CD4-positive, CD25-positive, alpha-beta regulatory T cell (primary cell): ENCODE data around the gene CD48. TPM values are rescaled to one million over a fixed set of nuclear protein-coding genes. Genes with fewer than 3 reads are reported as not detected.

Experiments
- ATAC-seq, 2 donors: fragments of 150-1000 bp; cut with Tn5 transposase; one replicate each; pipeline ENCODE4 v1.10.0; 2021; ENCODE audit warnings: low read depth in 2 of 2, moderate number of reproducible peaks in 2 of 2, moderate library complexity in 1 of 2
- DNase-seq, 3 donors: peaks; one replicate each; pipeline versions ENCODE4 v3.0.0 to v3.0.0-alpha.2; 2012 to 2022; ENCODE audit warnings: mixed read lengths in 1 of 3
- H3K27ac ChIP-seq: one replicate; pipeline ENCODE4 v1.7.0; 2013; ENCODE audit warnings: mild to moderate bottlenecking, low read length; ENCODE audit not compliant: insufficient read depth, poor library complexity, severe bottlenecking
- H3K27me3 ChIP-seq: one replicate; pipeline ENCODE4 v1.7.0; 2013; ENCODE audit warnings: low read length; ENCODE audit not compliant: control insufficient read depth, insufficient read depth
- H3K36me3 ChIP-seq: one replicate; pipeline ENCODE4 v1.7.0; 2013; ENCODE audit warnings: mild to moderate bottlenecking, low read length, moderate library complexity; ENCODE audit not compliant: control insufficient read depth, insufficient read depth
- H3K4me1 ChIP-seq: 2 replicates; pipeline ENCODE4 v1.7.0; 2013; ENCODE audit warnings: mild to moderate bottlenecking, low read length; ENCODE audit not compliant: insufficient read depth, control insufficient read depth, poor library complexity, severe bottlenecking
- H3K4me3 ChIP-seq: one replicate; pipeline ENCODE4 v1.7.0; 2013; ENCODE audit warnings: low read depth, mild to moderate bottlenecking, low read length, moderate library complexity
- H3K9me3 ChIP-seq, 2 experiments: 1 replicate in 1 of 2; 2 replicates in 1 of 2; pipeline ENCODE4 v1.7.0; 2013; ENCODE audit warnings: low read length in 2 of 2, mild to moderate bottlenecking in 1 of 2, moderate library complexity in 1 of 2; ENCODE audit not compliant: control insufficient read depth in 2 of 2
- H3K27ac Mint-ChIP-seq, 3 donors: one replicate each; pipeline ENCODE4 v1.8.0; 2020 to 2022; ENCODE audit warnings: mild to moderate bottlenecking in 3 of 3, mixed read lengths in 3 of 3, moderate library complexity in 2 of 3
- H3K27me3 Mint-ChIP-seq: one replicate; pipeline ENCODE4 v1.8.0; 2022; ENCODE audit warnings: mild to moderate bottlenecking, mixed read lengths
- H3K36me3 Mint-ChIP-seq: one replicate; pipeline ENCODE4 v1.8.0; 2020; ENCODE audit warnings: mixed read lengths
- H3K4me1 Mint-ChIP-seq, 4 donors: one replicate each; pipeline ENCODE4 v1.8.0; 2020 to 2022; ENCODE audit warnings: mixed read lengths in 4 of 4, mild to moderate bottlenecking in 1 of 4
- H3K4me3 Mint-ChIP-seq, 4 donors: one replicate each; pipeline ENCODE4 v1.8.0; 2020 to 2022; ENCODE audit warnings: mild to moderate bottlenecking in 4 of 4, mixed read lengths in 4 of 4, moderate library complexity in 3 of 4
- H3K9me3 Mint-ChIP-seq, 7 donors: one replicate each; pipeline ENCODE4 v1.8.0; 2020 to 2022; ENCODE audit warnings: mixed read lengths in 7 of 7, mild to moderate bottlenecking in 3 of 7, moderate library complexity in 2 of 7
- polyA plus RNA-seq, 4 donors: library from polyadenylated mRNA; unstranded; fragments of 300-500 nt; fragmentation: Illumina TruSeq; gene quantifications; one replicate each; pipeline ENCODE4 v1.2.3, GENCODE V29; 2021
- total RNA-seq: library from RNA; stranded (reverse); gene quantifications from one replicate; pipeline ENCODE4 v1.2.3, GENCODE V29; 2022

CD48 gene
- total and polyA plus RNA-seq, 5 donors from 2014 or later, result 196 to 290 (median 242) TPM

GRCh38 chr1:160646180-160646579 is 65.4 kb downstream of the CD48 start:
- Mint-ChIP-seq H3K9me3 (peaks cover 0 to 2% (median 0%) of the 10 kb centered on the region in 7 donors), H3K27me3 (no peaks in the 10 kb centered on the region), H3K4me3 (peak overlapping the region; percentile 99 to 100 (median 99)), H3K27ac (peak overlapping the region; percentile 94 to 98 (median 96)), H3K4me1 (peaks cover 23 to 79% (median 54%) of the 10 kb centered on the region in 4 donors), H3K36me3 (peaks cover 19% of the 10 kb centered on the region)
- Histone ChIP-seq H3K9me3 (no peaks in the 10 kb centered on the region), H3K4me3 (peak overlapping the region; percentile 99), H3K27ac (peak overlapping the region; percentile 78), H3K27me3 (no peaks in the 10 kb centered on the region), H3K36me3 (no peaks in the 10 kb centered on the region), H3K4me1 (peaks cover 47% of the 10 kb centered on the region)
- DNase-seq, result no peak
- no peak for ATAC-seq

DNA sequence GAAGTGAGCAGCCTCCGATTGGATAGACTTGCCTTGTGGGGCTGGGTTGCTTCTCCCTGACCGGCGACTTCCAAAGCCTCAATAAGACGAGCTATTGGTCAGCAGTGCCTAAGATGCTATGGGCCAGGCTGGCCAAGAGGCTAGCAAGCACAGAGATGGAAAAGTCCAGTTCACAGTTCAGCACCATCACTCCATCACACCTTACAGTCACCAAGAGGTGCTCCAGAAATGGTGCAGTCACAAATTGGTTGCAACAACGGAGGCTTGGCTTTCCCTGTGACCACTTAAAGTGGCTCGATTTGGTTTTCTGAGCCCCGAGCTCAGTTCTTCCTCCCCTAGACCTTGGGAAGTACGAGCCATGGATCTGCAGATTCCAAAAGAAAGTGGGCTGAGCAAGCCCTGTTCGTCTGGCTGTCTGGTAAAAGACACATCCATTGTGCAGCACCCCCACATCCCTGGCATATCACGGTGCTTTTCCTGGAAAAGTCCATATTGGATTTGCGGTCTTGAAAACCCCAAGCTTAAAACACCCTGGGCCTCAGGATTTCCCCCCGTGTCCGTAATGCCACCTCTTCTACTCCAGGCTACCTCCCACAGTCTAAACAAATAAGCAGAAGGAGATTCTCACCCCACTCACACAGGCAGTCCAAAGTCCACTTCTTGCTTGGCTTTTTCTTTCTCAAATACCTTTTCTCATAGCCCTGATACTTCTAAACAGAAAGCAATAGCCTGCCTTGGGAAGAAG is 66.1 kb downstream of the CD48 start:
- Mint-ChIP-seq H3K9me3 (peaks cover 0 to 2% (median 0%) of the 10 kb centered on the region in 7 donors), H3K36me3 (peaks cover 19% of the 10 kb centered on the region), H3K27ac (peak overlapping the region; percentile 94 to 98 (median 96)), H3K4me3 (peak overlapping the region; percentile 99 to 100 (median 99)), H3K4me1 (peaks cover 20 to 79% (median 52%) of the 10 kb centered on the region in 4 donors), H3K27me3 (no peaks in the 10 kb centered on the region)
- ATAC-seq, result no peak
- Histone ChIP-seq H3K4me1 (peaks cover 51% of the 10 kb centered on the region), H3K4me3 (peak overlapping the region; percentile 99), H3K9me3 (no peaks in the 10 kb centered on the region), H3K27me3 (no peaks in the 10 kb centered on the region), H3K27ac (peak overlapping the region; percentile 78), H3K36me3 (no peaks in the 10 kb centered on the region)
- no peak for DNase-seq

- no peaks in the 10 kb centered on the region for H3K36me3 ChIP-seq
- ATAC-seq, result no peak
- H3K27ac ChIP-seq, result peak overlapping the region; percentile 86
- no peaks in the 10 kb centered on the region for H3K27me3 Mint-ChIP-seq
- H3K4me1 Mint-ChIP-seq, result peaks cover 30 to 83% (median 57%) of the 10 kb centered on the region in 4 donors
- DNase-seq, result no peak
- no peaks in the 10 kb centered on the region for H3K27me3 ChIP-seq
- H3K4me1 ChIP-seq, result peaks cover 62% of the 10 kb centered on the region
- H3K4me3 Mint-ChIP-seq, result peak overlapping the region; percentile 99 to 100 (median 99)
- H3K36me3 Mint-ChIP-seq, result peaks cover 24% of the 10 kb centered on the region
- peaks cover 0 to 2% (median 0%) of the 10 kb centered on the region in 7 donors for H3K9me3 Mint-ChIP-seq
- peak overlapping the region; percentile 99 for H3K4me3 ChIP-seq
- peak overlapping the region; percentile 94 to 98 (median 96) for H3K27ac Mint-ChIP-seq
- no peaks in the 10 kb centered on the region for H3K9me3 ChIP-seq
Measured at GRCh38 chr1:160644399-160644798, 67.2 kb downstream of the CD48 start.

DNA sequence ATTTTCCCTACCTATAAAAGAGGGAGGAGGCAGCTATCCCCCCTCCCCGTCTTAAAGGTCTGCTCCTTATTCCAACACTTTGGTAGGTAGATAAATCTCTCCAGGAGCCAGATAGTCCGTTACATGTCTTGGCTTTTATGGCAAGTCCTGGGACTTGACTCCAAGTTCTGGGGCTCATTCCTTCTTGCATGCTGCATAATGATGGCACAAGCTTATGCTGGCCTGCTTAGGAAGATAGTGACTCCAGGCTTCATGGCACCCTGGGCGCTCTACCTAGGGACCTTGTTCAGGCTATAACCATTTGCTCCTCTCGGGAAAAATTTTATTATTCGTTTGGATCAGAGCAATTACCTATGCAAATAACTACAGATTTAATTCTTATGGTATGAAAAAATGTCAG is 68.5 kb downstream of the CD48 start:
- H3K27ac ChIP-seq, result peak overlapping the region; percentile 86
- peak overlapping the region; percentile 99 for H3K4me3 ChIP-seq
- Mint-ChIP-seq H3K4me3 (peak overlapping the region; percentile 99 to 100 (median 99)), H3K4me1 (peaks cover 30 to 85% (median 63%) of the 10 kb centered on the region in 4 donors), H3K27ac (peak overlapping the region; percentile 94 to 99 (median 98)), H3K27me3 (no peaks in the 10 kb centered on the region), H3K36me3 (peaks cover 27% of the 10 kb centered on the region), H3K9me3 (peaks cover 0 to 2% (median 0%) of the 10 kb centered on the region in 7 donors)
- no peaks in the 10 kb centered on the region for H3K36me3 ChIP-seq
- H3K27me3 ChIP-seq, result no peaks in the 10 kb centered on the region
- H3K4me1 ChIP-seq, result peaks cover 74% of the 10 kb centered on the region
- no peak for DNase-seq
- ATAC-seq, result no peak
- H3K9me3 ChIP-seq, result no peaks in the 10 kb centered on the region

GRCh38 chr1:160642281-160642644 is 69.4 kb downstream of the CD48 start:
- peak overlapping the region; percentile 94 to 99 (median 98) for H3K27ac Mint-ChIP-seq
- peaks cover 0 to 2% (median 0%) of the 10 kb centered on the region in 7 donors for H3K9me3 Mint-ChIP-seq
- Histone ChIP-seq H3K27ac (peak overlapping the region; percentile 86), H3K27me3 (no peaks in the 10 kb centered on the region), H3K4me3 (peak overlapping the region; percentile 99), H3K4me1 (peaks cover 76% of the 10 kb centered on the region), H3K9me3 (no peaks in the 10 kb centered on the region), H3K36me3 (peaks cover 2% of the 10 kb centered on the region)
- no peaks in the 10 kb centered on the region for H3K27me3 Mint-ChIP-seq
- H3K36me3 Mint-ChIP-seq, result peaks cover 34% of the 10 kb centered on the region
- DNase-seq (no peak), ATAC-seq (no peak)
- peak overlapping the region; percentile 99 to 100 (median 99) for H3K4me3 Mint-ChIP-seq
- H3K4me1 Mint-ChIP-seq, result peaks cover 36 to 86% (median 64%) of the 10 kb centered on the region in 4 donors

GRCh38 chr1:160641323-160642280 is 70.0 kb downstream of the CD48 start:
- Mint-ChIP-seq H3K27me3 (no peaks in the 10 kb centered on the region), H3K4me1 (peaks cover 39 to 88% (median 68%) of the 10 kb centered on the region in 4 donors), H3K4me3 (peak overlapping the region; percentile 99 to 100 (median 99)), H3K27ac (peak overlapping the region; percentile 94 to 99 (median 98)), H3K9me3 (peaks cover 0 to 2% (median 0%) of the 10 kb centered on the region in 7 donors), H3K36me3 (peaks cover 41% of the 10 kb centered on the region)
- ATAC-seq, result no peak
- H3K4me3 ChIP-seq, result peak overlapping the region; percentile 99
- H3K36me3 ChIP-seq, result peaks cover 9% of the 10 kb centered on the region
- H3K9me3 ChIP-seq, result no peaks in the 10 kb centered on the region
- peaks cover 79% of the 10 kb centered on the region for H3K4me1 ChIP-seq
- H3K27ac ChIP-seq, result peak overlapping the region; percentile 86
- DNase-seq, result peak in 1 of 3 donors; percentile 10
- H3K27me3 ChIP-seq, result no peaks in the 10 kb centered on the region

GRCh38 chr1:160640359-160641123 is 71.1 kb downstream of the CD48 start:
- peaks cover 40% of the 10 kb centered on the region for H3K36me3 Mint-ChIP-seq
- no peaks in the 10 kb centered on the region for H3K27me3 ChIP-seq
- H3K4me3 ChIP-seq, result peak overlapping the region; percentile 99
- peak overlapping the region; percentile 86 for H3K27ac ChIP-seq
- H3K4me3 Mint-ChIP-seq, result peak overlapping the region; percentile 85 to 100 (median 99)
- H3K4me1 Mint-ChIP-seq, result peaks cover 39 to 92% (median 70%) of the 10 kb centered on the region in 4 donors
- H3K36me3 ChIP-seq, result peaks cover 19% of the 10 kb centered on the region
- no peaks in the 10 kb centered on the region for H3K9me3 ChIP-seq
- H3K27me3 Mint-ChIP-seq, result no peaks in the 10 kb centered on the region
- no peaks in the 10 kb centered on the region for H3K9me3 Mint-ChIP-seq
- ATAC-seq (peak; percentile 61 to 79), DNase-seq (peak in 2 of 3 donors; percentile 50 to 81)
- peaks cover 85% of the 10 kb centered on the region for H3K4me1 ChIP-seq
- peak overlapping the region; percentile 90 to 94 (median 91) for H3K27ac Mint-ChIP-seq
